Activated T-helper 17 cell treated with anti-CD3 and anti-CD28 coated beads, Interleukin-2, amount 50 U/mL, for 72 hours (primary cell): ENCODE data around the gene MYO6. TPM values are rescaled to one million over a fixed set of nuclear protein-coding genes. Genes with fewer than 3 reads are reported as not detected.

ENCODE experiments used
- ATAC-seq: fragments of 150-1000 bp; cut with Tn5 transposase; replicated peaks from 2 replicates; pipeline ENCODE4 v1.10.0; 2021; ENCODE audit warnings: mild to moderate bottlenecking, moderate library complexity
- H3K27ac Mint-ChIP-seq: one replicate; pipeline ENCODE4 v1.8.0; 2022; ENCODE audit warnings: mixed read lengths
- H3K27me3 Mint-ChIP-seq: one replicate; pipeline ENCODE4 v1.8.0; 2022; ENCODE audit warnings: mixed read lengths
- H3K36me3 Mint-ChIP-seq: one replicate; pipeline ENCODE4 v1.8.0; 2022; ENCODE audit warnings: low read depth, mild to moderate bottlenecking, mixed read lengths
- H3K4me1 Mint-ChIP-seq: one replicate; pipeline ENCODE4 v1.8.0; 2022; ENCODE audit warnings: mixed read lengths
- H3K4me3 Mint-ChIP-seq: one replicate; pipeline ENCODE4 v1.8.0; 2022; ENCODE audit warnings: mild to moderate bottlenecking, mixed read lengths
- H3K9me3 Mint-ChIP-seq: one replicate; pipeline ENCODE4 v1.8.0; 2022; ENCODE audit warnings: mixed read lengths
- total RNA-seq, 2 donors: library from RNA; stranded (reverse); gene quantifications; one replicate each; pipeline ENCODE4 v1.2.3, GENCODE V29; 2022

MYO6 gene
- total RNA-seq, 2 donors from 2014 or later = 3.2 to 4.0 TPM

DNA sequence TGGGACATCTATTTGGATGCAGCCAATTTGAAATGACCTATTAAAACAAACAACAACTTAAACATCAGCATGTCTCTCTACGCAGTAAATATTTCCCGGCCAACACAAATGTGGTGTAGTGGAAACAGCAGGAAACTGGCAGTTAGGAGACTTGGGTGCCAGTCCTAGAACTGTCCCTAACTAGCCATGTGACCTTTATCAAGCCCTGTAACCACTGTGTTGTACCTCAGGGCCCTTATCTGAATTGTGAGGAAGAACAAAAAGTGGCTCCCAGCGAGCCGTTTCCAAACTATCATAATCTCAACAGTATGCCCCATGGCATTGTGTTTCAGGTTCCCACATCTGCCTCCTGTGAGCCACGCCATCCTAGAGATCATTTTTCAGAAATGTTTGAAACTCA is 198.9 kb downstream of the MYO6 start:
- H3K27me3 Mint-ChIP-seq = peaks cover 16% of the 10 kb centered on the region
- no peaks in the 10 kb centered on the region for H3K4me1 Mint-ChIP-seq
- H3K9me3 Mint-ChIP-seq = no peaks in the 10 kb centered on the region
- no peak overlapping the region for H3K4me3 Mint-ChIP-seq
- H3K27ac Mint-ChIP-seq = no peak overlapping the region
- H3K36me3 Mint-ChIP-seq = no peaks in the 10 kb centered on the region
- ATAC-seq = no peak

DNA sequence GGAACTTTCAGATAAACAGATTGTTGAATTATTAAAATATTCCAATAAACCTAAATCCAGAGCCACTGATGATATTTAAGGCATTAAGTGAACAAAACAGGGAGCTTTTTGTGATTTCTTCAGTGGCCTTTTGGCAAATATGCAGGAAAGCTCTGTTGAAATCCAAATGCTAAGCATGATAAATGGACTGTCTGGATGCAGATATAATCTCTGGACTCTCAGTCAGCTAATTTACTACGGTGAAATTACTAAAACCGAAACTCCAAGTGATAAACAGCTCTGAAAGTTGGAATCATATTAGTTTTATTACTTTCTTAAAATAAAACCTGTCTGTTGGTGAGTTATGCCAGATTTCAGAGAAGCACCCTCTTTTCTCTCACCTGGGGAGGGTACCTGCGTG is 203.1 kb downstream of the MYO6 start:
- no peaks in the 10 kb centered on the region for H3K4me1 Mint-ChIP-seq
- H3K27ac Mint-ChIP-seq = no peak overlapping the region

DNA sequence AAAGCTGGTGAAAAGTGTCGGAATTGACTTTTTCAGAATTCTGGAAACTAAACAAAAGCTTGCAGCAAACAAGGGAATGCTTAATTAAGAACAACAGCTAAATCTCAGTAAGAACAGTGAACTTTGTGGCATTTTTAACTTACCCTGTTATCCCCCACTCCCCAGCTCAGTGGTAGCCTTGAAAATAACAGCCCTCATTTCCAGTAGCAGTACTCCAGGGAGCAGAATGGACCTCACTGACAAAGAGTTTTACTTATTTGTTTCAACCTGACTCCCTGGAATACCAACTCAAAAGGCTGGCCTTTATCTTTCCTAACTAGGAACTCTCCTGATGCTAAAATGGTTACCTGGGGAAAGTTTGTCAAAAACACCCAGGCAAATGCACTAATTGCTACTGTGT is 214.5 kb downstream of the MYO6 start:
- Mint-ChIP-seq H3K4me3 (no peak overlapping the region), H3K9me3 (no peaks in the 10 kb centered on the region), H3K4me1 (no peaks in the 10 kb centered on the region), H3K36me3 (no peaks in the 10 kb centered on the region), H3K27ac (no peak overlapping the region), H3K27me3 (peaks cover 2% of the 10 kb centered on the region)
- no peak for ATAC-seq

More for the DNA sequence above, 203.1 kb downstream of the MYO6 start:
- Mint-ChIP-seq H3K27me3 (peaks cover 6% of the 10 kb centered on the region), H3K36me3 (no peaks in the 10 kb centered on the region), H3K9me3 (no peaks in the 10 kb centered on the region), H3K4me3 (no peak overlapping the region)
- ATAC-seq = no peak

DNA sequence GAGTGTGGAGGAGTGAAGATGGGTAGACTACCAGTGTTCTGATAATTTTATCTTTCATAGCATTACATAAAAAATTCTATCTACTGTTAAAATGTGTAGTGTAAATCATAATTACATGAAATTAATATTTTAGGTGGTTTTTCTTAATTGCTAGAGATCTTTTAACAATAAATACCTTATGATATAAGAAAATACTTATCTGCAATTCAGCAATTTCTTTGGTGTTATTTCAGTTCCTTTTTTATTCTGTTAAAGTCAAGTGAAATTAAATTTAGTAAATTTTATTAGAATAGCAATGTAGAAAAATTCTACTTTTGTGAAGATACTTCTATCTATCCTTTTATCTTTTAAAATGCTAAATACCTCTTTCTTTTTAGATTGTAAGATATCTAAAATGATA is 219.1 kb downstream of the MYO6 start:
- ATAC-seq = no peak
- Mint-ChIP-seq H3K36me3 (no peaks in the 10 kb centered on the region), H3K9me3 (no peaks in the 10 kb centered on the region), H3K4me3 (no peak overlapping the region), H3K4me1 (no peaks in the 10 kb centered on the region), H3K27me3 (peaks cover 5% of the 10 kb centered on the region), H3K27ac (no peak overlapping the region)

Other genes starting within 250 kb of the MYO6 start
- gene SENP6, start 147.4 kb upstream of the MYO6 start, total RNA-seq = 10 to 100 TPM; 60.0 to 68.3 TPM